ENCODE results near the gene RANBP3.

The RANBP3 gene

DNA sequence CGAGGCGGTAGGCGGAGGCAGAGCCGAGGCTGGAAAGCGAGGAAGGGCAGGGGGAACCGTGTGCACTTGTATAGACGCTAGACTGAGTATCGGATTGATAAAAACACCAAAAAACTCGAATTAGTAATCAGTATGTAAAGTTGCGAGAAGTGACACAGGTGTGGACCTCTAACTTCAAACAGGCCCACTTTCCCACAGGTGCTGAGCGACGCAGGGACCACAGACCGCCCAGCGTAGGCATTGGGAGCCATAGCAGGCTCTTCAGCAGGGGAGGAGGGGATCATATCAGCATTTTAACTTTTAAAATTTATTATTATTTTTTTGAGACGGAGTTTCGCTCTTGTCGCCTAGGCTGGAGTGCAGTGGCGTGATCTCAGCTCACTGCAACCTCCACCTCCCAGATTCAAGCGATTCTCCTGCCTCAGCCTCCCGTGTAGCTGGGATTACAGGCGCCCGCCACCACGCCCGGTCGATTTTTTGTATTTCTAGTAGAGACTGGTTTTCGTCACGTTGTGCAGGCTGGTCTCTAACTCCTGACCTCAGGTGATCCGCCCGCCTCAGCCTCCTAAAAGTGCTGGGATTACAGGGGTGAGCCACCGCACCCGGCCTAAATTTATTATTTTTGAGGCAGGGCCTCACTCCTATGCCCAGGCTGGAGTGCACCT, 72.7 kb downstream of the RANBP3 start:
- H3K36me3 Mint-ChIP-seq (ENCODE audit: low read depth): peaks cover 13% of the 10 kb centered on the region
- no peak overlapping the region for H3K27ac Mint-ChIP-seq
- TF ChIP-seq, protein P1, sequence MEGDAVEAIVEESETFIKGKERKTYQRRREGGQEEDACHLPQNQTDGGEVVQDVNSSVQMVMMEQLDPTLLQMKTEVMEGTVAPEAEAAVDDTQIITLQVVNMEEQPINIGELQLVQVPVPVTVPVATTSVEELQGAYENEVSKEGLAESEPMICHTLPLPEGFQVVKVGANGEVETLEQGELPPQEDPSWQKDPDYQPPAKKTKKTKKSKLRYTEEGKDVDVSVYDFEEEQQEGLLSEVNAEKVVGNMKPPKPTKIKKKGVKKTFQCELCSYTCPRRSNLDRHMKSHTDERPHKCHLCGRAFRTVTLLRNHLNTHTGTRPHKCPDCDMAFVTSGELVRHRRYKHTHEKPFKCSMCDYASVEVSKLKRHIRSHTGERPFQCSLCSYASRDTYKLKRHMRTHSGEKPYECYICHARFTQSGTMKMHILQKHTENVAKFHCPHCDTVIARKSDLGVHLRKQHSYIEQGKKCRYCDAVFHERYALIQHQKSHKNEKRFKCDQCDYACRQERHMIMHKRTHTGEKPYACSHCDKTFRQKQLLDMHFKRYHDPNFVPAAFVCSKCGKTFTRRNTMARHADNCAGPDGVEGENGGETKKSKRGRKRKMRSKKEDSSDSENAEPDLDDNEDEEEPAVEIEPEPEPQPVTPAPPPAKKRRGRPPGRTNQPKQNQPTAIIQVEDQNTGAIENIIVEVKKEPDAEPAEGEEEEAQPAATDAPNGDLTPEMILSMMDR (IDR thresholded peaks at IDR 0.05): no peak
- peaks cover 24% of the 10 kb centered on the region for H3K4me1 Mint-ChIP-seq
- no peak for DNase-seq
- peaks cover 3% of the 10 kb centered on the region for H3K27me3 Mint-ChIP-seq (ENCODE audit: low read depth, poor library complexity)
- no peaks in the 10 kb centered on the region for H3K9me3 Mint-ChIP-seq
- peak overlapping the region; percentile 99 for H3K4me3 Mint-ChIP-seq

DNA sequence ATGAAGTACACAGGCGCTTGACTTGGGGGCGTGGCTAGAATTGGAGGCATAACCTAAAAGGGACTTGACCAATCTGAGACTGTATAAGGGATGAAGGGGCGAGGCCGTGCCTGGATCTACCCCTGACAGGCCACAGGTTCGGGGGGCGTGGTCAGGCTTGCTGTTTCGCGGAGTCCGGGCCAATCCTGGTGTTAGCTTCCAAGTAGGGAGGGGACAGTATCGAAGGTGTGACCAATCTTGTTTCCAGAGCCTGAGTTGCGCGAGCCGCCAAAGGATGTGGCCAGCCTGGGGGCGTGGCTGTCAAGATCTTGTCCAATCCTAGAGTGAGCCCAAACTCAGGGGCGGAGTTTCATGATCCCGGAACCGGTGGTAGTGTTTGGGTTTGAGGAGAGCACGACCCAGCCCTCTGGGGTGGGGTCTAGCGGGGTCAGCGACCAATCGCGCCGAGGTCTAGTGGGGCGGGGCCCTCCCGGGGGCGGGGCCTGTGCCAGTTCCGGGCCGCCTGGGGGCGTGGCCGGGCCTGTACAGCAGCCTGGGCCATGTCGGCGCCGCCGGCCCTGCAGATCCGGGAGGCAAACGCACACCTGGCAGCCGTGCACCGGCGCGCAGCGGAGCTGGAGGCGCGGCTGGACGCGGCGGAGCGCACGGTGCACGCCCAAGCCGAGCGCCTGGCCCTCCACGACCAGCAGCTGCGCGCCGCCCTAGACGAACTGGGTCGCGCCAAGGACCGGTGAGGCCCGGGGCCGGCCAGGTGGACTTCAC, 73.4 kb downstream of the RANBP3 start, which contains the start of gene VMAC:
VMAC (plus strand) TSS at position 521 of the 762 bp plus-strand sequence; CDS start at position 540, 19 bp downstream.
- Mint-ChIP-seq H3K9me3 (no peaks in the 10 kb centered on the region), H3K27ac (peak within 1 kb of the TSS; percentile 100), H3K4me3 (peak within 1 kb of the TSS; percentile 99), H3K27me3 (ENCODE audit: low read depth, poor library complexity) (peaks cover 3% of the 10 kb centered on the region), H3K4me1 (peaks cover 24% of the 10 kb centered on the region), H3K36me3 (ENCODE audit: low read depth) (peaks cover 18% of the 10 kb centered on the region)
- peak; percentile 99 for DNase-seq
- TF ChIP-seq, protein P1 (IDR thresholded peaks at IDR 0.05): no peak

DNA sequence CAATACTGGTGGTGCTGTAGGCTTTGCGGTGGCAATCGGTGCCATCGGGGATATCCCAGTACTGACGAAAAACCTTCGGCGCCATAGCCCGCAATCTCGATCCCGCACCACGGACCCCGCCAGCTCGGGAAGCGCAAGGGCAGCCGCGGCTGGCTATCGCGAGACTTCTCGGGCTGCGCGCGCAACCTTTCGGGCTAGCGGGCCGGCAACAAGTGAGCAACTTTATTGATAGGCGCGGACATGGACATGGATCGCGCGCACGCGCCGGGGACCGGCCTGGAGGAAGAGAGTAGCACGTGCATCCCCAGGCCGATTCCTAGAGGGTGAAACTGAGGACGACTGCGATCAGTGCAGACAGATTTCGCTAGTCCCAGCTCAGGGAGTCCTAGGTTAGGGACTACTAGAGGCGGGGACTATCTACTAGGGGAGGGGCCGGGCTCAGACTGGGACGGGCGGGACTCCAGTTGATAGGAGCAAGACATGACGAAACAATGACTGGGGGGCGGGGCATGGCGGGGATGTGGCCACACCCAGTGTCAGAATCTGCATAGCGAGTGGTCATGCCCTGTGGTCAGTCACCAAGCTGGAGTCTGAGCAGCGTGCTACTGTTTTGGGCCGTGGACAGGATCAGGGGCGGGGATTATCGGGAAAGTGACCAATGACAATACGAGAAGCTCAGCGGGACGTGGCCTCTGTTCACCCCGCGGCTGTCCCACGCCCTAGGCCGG, 74.2 kb downstream of the RANBP3 start, which contains the start of gene NDUFA11:
NDUFA11 (minus strand) TSS at position 167 of the 728 bp plus-strand sequence; CDS start at position 85, 82 bp downstream.
- Mint-ChIP-seq H3K4me3 (peak within 1 kb of the TSS; percentile 99), H3K4me1 (peaks cover 24% of the 10 kb centered on the region), H3K36me3 (ENCODE audit: low read depth) (peaks cover 18% of the 10 kb centered on the region), H3K27ac (peak within 1 kb of the TSS; percentile 100), H3K27me3 (ENCODE audit: low read depth, poor library complexity) (peaks cover 3% of the 10 kb centered on the region), H3K9me3 (no peaks in the 10 kb centered on the region)
- peak; percentile 98 for DNase-seq
- TF ChIP-seq, protein P1 (IDR thresholded peaks at IDR 0.05): no peak

DNA sequence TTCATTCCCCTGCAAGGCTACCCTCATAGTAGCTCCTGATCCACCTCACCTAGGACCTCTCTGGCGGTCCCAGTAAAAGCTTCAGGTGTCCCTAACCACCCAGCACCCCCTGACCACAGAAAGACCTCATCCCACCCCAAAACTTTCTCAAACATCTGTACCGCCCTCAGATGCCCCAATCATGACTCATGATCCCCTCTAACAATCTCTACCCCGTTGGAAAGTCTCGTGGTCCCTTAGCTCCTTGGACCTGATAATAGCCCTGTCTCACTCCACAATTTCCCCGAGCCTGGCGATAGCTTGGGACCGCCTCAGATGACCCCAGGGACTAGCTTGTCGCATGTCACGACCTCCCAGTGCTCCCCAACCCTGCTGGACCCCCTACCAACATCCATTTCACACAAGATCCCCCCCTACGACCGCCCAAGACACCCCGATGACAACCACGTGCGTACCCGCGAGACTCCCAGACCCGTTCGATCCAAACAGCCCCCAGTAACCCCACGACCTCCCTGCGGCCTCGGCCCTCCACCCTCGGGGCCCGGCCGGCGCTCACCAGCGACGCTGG, 74.8 kb downstream of the RANBP3 start:
- Mint-ChIP-seq H3K36me3 (ENCODE audit: low read depth) (peaks cover 18% of the 10 kb centered on the region), H3K27ac (peak overlapping the region; percentile 100), H3K4me1 (peaks cover 24% of the 10 kb centered on the region), H3K4me3 (peak overlapping the region; percentile 99), H3K9me3 (no peaks in the 10 kb centered on the region), H3K27me3 (ENCODE audit: low read depth, poor library complexity) (peaks cover 3% of the 10 kb centered on the region)
- TF ChIP-seq, protein P1 (IDR thresholded peaks at IDR 0.05): no peak
- DNase-seq: no peak

DNA sequence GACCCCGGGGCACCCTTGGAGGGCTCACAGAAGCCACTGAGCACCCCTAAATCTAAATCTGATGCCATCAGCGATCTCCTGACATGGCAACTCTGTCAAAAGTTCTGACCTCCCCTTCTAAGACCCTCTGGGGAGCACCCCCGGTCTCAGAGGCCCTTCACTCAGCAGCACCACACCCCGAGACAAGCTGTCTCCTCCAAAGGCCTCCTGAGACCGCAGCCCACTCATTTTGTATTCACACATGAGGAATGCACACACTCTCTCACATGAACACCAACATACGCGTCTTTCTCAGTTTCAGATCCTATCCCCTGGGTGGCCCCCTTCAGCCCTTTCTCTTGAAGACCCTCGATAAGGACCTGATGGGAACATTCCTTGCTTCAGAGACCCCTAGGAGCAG, 77.0 kb downstream of the RANBP3 start:
- H3K4me3 Mint-ChIP-seq: peak overlapping the region; percentile 4
- H3K36me3 Mint-ChIP-seq (ENCODE audit: low read depth): peaks cover 14% of the 10 kb centered on the region
- TF ChIP-seq, protein P1 (IDR thresholded peaks at IDR 0.05): no peak
- peak overlapping the region; percentile 96 for H3K27ac Mint-ChIP-seq
- H3K27me3 Mint-ChIP-seq (ENCODE audit: low read depth, poor library complexity): no peaks in the 10 kb centered on the region
- peaks cover 15% of the 10 kb centered on the region for H3K4me1 Mint-ChIP-seq
- no peaks in the 10 kb centered on the region for H3K9me3 Mint-ChIP-seq
- no peak for DNase-seq

Measured in nephron progenitor cell (in vitro differentiated cells).